Endothelial cell of umbilical vein (primary cell): ENCODE measurements around the gene FSTL4. TPM values are rescaled to one million over a fixed set of nuclear protein-coding genes. Genes with fewer than 3 reads are reported as not detected.

Experiments
- BruUV-seq: library from RNA; stranded (reverse); fragments of 400-500 nt; replicated peaks from 2 replicates; lab custom pipeline; 2021; lab: Mats Ljungman, UMichigan
- CTCF ChIA-PET: fragments of 300-600, 350-600 bp; sonication (Branson Sonifier 250); formaldehyde crosslinking; loops from one replicate; lab custom pipeline; 2021; ENCODE audit warnings: antibody characterized with exemption, inconsistent platforms; lab: Charles Lee
- POLR2A ChIA-PET: fragments of 300-600, 350-600 bp; sonication (Branson Sonifier 250); formaldehyde crosslinking; loops from one replicate; lab custom pipeline; 2021; ENCODE audit warnings: antibody characterized with exemption, inconsistent platforms; lab: Charles Lee
- DNase-seq: peaks from one replicate; pipeline ENCODE4 v3.0.0-alpha.2; 2011; ENCODE audit warnings: low read depth, low spot score
- FAIRE-seq: peaks from 2 replicates; lab custom pipeline; 2011; peaks lifted over from hg19 to GRCh38; lab: Jason Lieb, UNC
- H2AFZ ChIP-seq: 2 replicates; pipeline ENCODE4 v1.6.0; 2012; ENCODE audit warnings: low read depth, low read length, control low read depth, inconsistent platforms
- H3K27ac ChIP-seq: 2 replicates; pipeline ENCODE4 v1.5.1; 2011; ENCODE audit warnings: low read depth, mild to moderate bottlenecking, control low read depth, low read length, moderate library complexity; ENCODE audit not compliant: insufficient read depth
- H3K27me3 ChIP-seq, 2 experiments: 2 replicates each; pipeline versions ENCODE4 v1.6.0 to v1.6.1; 2011; ENCODE audit warnings: low read length in 2 of 2, mixed read lengths in 1 of 2; ENCODE audit not compliant: control insufficient read depth in 2 of 2, insufficient read depth in 2 of 2
- H3K36me3 ChIP-seq, 2 experiments: 2 replicates in 1 of 2; 3 replicates in 1 of 2; pipeline ENCODE4 v1.5.1; 2011; ENCODE audit warnings: low read length in 2 of 2, mild to moderate bottlenecking in 1 of 2, moderate library complexity in 1 of 2; ENCODE audit not compliant: control insufficient read depth in 2 of 2, insufficient read depth in 2 of 2; ENCODE audit errors: extremely low read depth in 1 of 2
- H3K4me1 ChIP-seq: 3 replicates; pipeline ENCODE4 v1.5.1; 2011; ENCODE audit warnings: mild to moderate bottlenecking, low read length; ENCODE audit not compliant: control insufficient read depth, insufficient read depth; ENCODE audit errors: extremely low read depth
- H3K4me2 ChIP-seq: 2 replicates; pipeline ENCODE4 v1.6.1; 2011; ENCODE audit warnings: low read length, control low read depth, mixed read lengths; ENCODE audit not compliant: insufficient read depth
- H3K4me3 ChIP-seq, 3 experiments: fragments of 200-600 bp in 1 of 3; sonication (generic), shearing (Covaris generic) in 1 of 3; replicated peaks in 1 of 3; 2 replicates each; pipeline ENCODE4 v1.5.1; 2011 to 2016; ENCODE audit warnings: control low read depth in 3 of 3, low read length in 3 of 3, mild to moderate bottlenecking in 2 of 3, inconsistent platforms in 1 of 3, low read depth in 1 of 3, moderate library complexity in 1 of 3; ENCODE audit not compliant: insufficient read depth in 1 of 3
- H3K79me2 ChIP-seq: 2 replicates; pipeline ENCODE4 v1.6.0; 2012; ENCODE audit warnings: low read length, inconsistent platforms; ENCODE audit not compliant: control insufficient read depth, insufficient read depth
- H3K9ac ChIP-seq: replicated peaks from 2 replicates; pipeline ENCODE3; 2011; ENCODE audit warnings: low read length, control low read depth; ENCODE audit not compliant: insufficient read depth; ENCODE audit errors: extremely low read depth
- H3K9me1 ChIP-seq: replicated peaks from 3 replicates; pipeline ENCODE4 v1.6.0; 2011; ENCODE audit warnings: mild to moderate bottlenecking, low read length; ENCODE audit not compliant: control insufficient read depth, insufficient read depth; ENCODE audit errors: extremely low read depth
- H3K9me3 ChIP-seq: replicated peaks from 2 replicates; pipeline ENCODE4 v1.5.1; 2012; ENCODE audit warnings: low read length, inconsistent platforms; ENCODE audit not compliant: control insufficient read depth, insufficient read depth
- H4K20me1 ChIP-seq: replicated peaks from 2 replicates; pipeline ENCODE3; 2011; ENCODE audit warnings: mild to moderate bottlenecking, low read length; ENCODE audit not compliant: control insufficient read depth, insufficient read depth; ENCODE audit errors: extremely low read depth
- EZH2 ChIP-seq: IDR thresholded peaks from 2 replicates; pipeline ENCODE4 v1.6.1; 2012; ENCODE audit warnings: borderline replicate concordance, low read depth, mild to moderate bottlenecking, moderate library complexity, low read length, inconsistent platforms; ENCODE audit not compliant: severe bottlenecking
- FOS ChIP-seq: IDR thresholded peaks from 2 replicates; pipeline ENCODE4 v1.6.1; 2011; ENCODE audit warnings: mild to moderate bottlenecking, low read length, moderate library complexity, borderline replicate concordance; ENCODE audit not compliant: insufficient read depth
- GATA2 ChIP-seq: IDR thresholded peaks from 2 replicates; pipeline ENCODE4 v1.7.0; 2011; ENCODE audit warnings: low read depth, mild to moderate bottlenecking, moderate library complexity, mixed read lengths, low read length; ENCODE audit not compliant: insufficient read length, insufficient read depth
- JUN ChIP-seq: IDR thresholded peaks from 2 replicates; pipeline ENCODE4 v1.6.1; 2011; ENCODE audit warnings: borderline replicate concordance, low read depth; ENCODE audit not compliant: insufficient read length, insufficient read depth
- MYC ChIP-seq: IDR thresholded peaks from one replicate; pipeline ENCODE4 v1.6.1; 2011; ENCODE audit warnings: mild to moderate bottlenecking, low read depth, low read length
- POLR2A ChIP-seq: IDR thresholded peaks from 2 replicates; pipeline ENCODE4 v1.6.1; 2012; ENCODE audit warnings: low read depth, mild to moderate bottlenecking, control low read depth, low read length
- POLR2AphosphoS5 ChIP-seq: IDR thresholded peaks from 2 replicates; pipeline ENCODE4 v1.6.1; 2012; ENCODE audit warnings: low read depth, mild to moderate bottlenecking, control low read depth, low read length, moderate library complexity; ENCODE audit not compliant: insufficient read depth
- dilution Hi-C: fragments of 300-500 bp; cut with MboI; formaldehyde crosslinking; loops from one replicate; pipeline ENCODE4 v1.15.0; 2019; ENCODE audit warnings: low sequenced_read_pairs; ENCODE audit not compliant: extremely low pct_ligation_motif_present
- intact Hi-C: fragments of 100-400 bp; cut with micrococcal nuclease; formaldehyde crosslinking; loops from one replicate; pipeline ENCODE4 v1.10.0; 2022
- polyA plus RNA-seq, 4 experiments: library from polyadenylated mRNA; depleted of rRNA in 3 of 4; stranded (reverse) in 3 of 4; unstranded in 1 of 4; fragments of >200 nt; gene quantifications; 2 replicates each; pipeline versions ENCODE4 v1.2.1 to v1.2.3, GENCODE V29; 2011 to 2012; ENCODE audit warnings: missing spikeins in 1 of 4
- total RNA-seq: library from RNA; stranded (reverse); gene quantifications from 2 replicates; pipeline ENCODE4 v1.2.3, GENCODE V29; 2021
- TF ChIP-seq, protein P1 (sequence below): IDR thresholded peaks from 2 replicates; pipeline ENCODE4 v1.6.1; 2011; ENCODE audit not compliant: insufficient read depth, insufficient read length
- TF ChIP-seq, protein P2 (sequence below), 2 donors: IDR thresholded peaks; 1 replicate in 1 of 2; 2 replicates in 1 of 2; pipeline ENCODE4 v1.5.1; 2011; ENCODE audit warnings: low read length in 2 of 2, mild to moderate bottlenecking in 2 of 2, moderate library complexity in 2 of 2, control low read depth in 1 of 2, inconsistent platforms in 1 of 2, low read depth in 1 of 2; ENCODE audit not compliant: insufficient read depth in 1 of 2; ENCODE audit errors: extremely low read depth in 1 of 2

Gene FSTL4
- total and polyA plus RNA-seq, 2 donors (not counting 3 experiments of a cell fraction or from before 2014, with no cell fraction given), result 0.18 TPM; not detected in 1

GRCh38 chr5:133334796-133335639 lies 277.3 kb downstream of the FSTL4 start:
- FAIRE-seq, result no peak
- no peak overlapping the region for H3K27ac ChIP-seq
- H3K4me2 ChIP-seq, result no peak overlapping the region
- DNase-seq, result no peak
- H3K9me3 ChIP-seq, result no peaks in the 10 kb centered on the region
- CTCF ChIA-PET, result no interaction called here
- no peak overlapping the region for H3K9ac ChIP-seq
- dilution Hi-C loops, result no loop called here
- no TSS peak for BruUV-seq
- H3K36me3 ChIP-seq, result no peaks in the 10 kb centered on the region
- H3K9me1 ChIP-seq, result no peaks in the 10 kb centered on the region
- no peaks in the 10 kb centered on the region for H3K79me2 ChIP-seq
- intact Hi-C loops, result no loop called here
- POLR2A ChIA-PET, result no interaction called here
- H3K4me3 ChIP-seq, result no peak overlapping the region
- TF ChIP-seq JUN, result no peak
- TF ChIP-seq POLR2A, result no peak
- TF ChIP-seq, protein P1, sequence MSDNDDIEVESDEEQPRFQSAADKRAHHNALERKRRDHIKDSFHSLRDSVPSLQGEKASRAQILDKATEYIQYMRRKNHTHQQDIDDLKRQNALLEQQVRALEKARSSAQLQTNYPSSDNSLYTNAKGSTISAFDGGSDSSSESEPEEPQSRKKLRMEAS, result no peak
- no peak for TF ChIP-seq FOS
- no peak for TF ChIP-seq GATA2
- no peak for TF ChIP-seq EZH2
- no peak for TF ChIP-seq MYC
- no peak for TF ChIP-seq POLR2AphosphoS5
- TF ChIP-seq, protein P2, sequence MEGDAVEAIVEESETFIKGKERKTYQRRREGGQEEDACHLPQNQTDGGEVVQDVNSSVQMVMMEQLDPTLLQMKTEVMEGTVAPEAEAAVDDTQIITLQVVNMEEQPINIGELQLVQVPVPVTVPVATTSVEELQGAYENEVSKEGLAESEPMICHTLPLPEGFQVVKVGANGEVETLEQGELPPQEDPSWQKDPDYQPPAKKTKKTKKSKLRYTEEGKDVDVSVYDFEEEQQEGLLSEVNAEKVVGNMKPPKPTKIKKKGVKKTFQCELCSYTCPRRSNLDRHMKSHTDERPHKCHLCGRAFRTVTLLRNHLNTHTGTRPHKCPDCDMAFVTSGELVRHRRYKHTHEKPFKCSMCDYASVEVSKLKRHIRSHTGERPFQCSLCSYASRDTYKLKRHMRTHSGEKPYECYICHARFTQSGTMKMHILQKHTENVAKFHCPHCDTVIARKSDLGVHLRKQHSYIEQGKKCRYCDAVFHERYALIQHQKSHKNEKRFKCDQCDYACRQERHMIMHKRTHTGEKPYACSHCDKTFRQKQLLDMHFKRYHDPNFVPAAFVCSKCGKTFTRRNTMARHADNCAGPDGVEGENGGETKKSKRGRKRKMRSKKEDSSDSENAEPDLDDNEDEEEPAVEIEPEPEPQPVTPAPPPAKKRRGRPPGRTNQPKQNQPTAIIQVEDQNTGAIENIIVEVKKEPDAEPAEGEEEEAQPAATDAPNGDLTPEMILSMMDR (IDR thresholded peaks at IDR 0.05; ENCODE audit: extremely low read depth in 1 of 2, insufficient read depth in 1 of 2, low read depth in 1 of 2, low read length in 2 of 2), result no peak
- H2AFZ ChIP-seq, result no peak overlapping the region
- no peaks in the 10 kb centered on the region for H3K4me1 ChIP-seq
- peaks cover 0 to 2% of the 10 kb centered on the region in 2 experiments for H3K27me3 ChIP-seq
- no peaks in the 10 kb centered on the region for H4K20me1 ChIP-seq
